Nephron (organoid): ENCODE data around the gene TBC1D24.

Source experiments
- H3K27ac Mint-ChIP-seq, 3 experiments: 2 replicates each; pipeline ENCODE4 v1.8.0; 2020; ENCODE audit warnings: mixed read lengths in 3 of 3, mild to moderate bottlenecking in 2 of 3, moderate library complexity in 1 of 3
- H3K27me3 Mint-ChIP-seq: 2 replicates; pipeline ENCODE4 v1.8.0; 2021; ENCODE audit warnings: low read depth, mild to moderate bottlenecking, moderate library complexity, mixed read lengths
- H3K36me3 Mint-ChIP-seq: 2 replicates; pipeline ENCODE4 v1.8.0; 2020; ENCODE audit warnings: low read depth, mixed read lengths
- H3K4me1 Mint-ChIP-seq: 2 replicates; pipeline ENCODE4 v1.8.0; 2020; ENCODE audit warnings: mixed read lengths
- H3K4me3 Mint-ChIP-seq, 3 experiments: 2 replicates each; pipeline ENCODE4 v1.8.0; 2020; ENCODE audit warnings: mild to moderate bottlenecking in 3 of 3, mixed read lengths in 3 of 3, moderate library complexity in 2 of 3
- H3K9me3 Mint-ChIP-seq: 2 replicates; pipeline ENCODE4 v1.8.0; 2020; ENCODE audit warnings: mixed read lengths
- CTCF ChIP-seq, 3 experiments: fragments of 200-600 bp; sonication (generic); IDR thresholded peaks; one replicate each; pipeline ENCODE4 v1.5.0; 2021; ENCODE audit warnings: antibody characterized with exemption in 3 of 3; ENCODE audit not compliant: unreplicated experiment in 3 of 3

The TBC1D24 gene

GRCh38 chr16:2455081-2455845 lies 19.7 kb upstream of the TBC1D24 start:
- Mint-ChIP-seq H3K4me1 (peaks cover 5% of the 10 kb centered on the region), H3K4me3 (peak overlapping the region in 1 of 3 experiments; percentile 23), H3K36me3 (peaks cover 38% of the 10 kb centered on the region), H3K27me3 (peaks cover 3% of the 10 kb centered on the region), H3K27ac (no peak overlapping the region), H3K9me3 (no peaks in the 10 kb centered on the region)
- no peak for TF ChIP-seq CTCF (IDR thresholded peaks at IDR 0.05; ENCODE audit: unreplicated experiment in 3 of 3)

DNA sequence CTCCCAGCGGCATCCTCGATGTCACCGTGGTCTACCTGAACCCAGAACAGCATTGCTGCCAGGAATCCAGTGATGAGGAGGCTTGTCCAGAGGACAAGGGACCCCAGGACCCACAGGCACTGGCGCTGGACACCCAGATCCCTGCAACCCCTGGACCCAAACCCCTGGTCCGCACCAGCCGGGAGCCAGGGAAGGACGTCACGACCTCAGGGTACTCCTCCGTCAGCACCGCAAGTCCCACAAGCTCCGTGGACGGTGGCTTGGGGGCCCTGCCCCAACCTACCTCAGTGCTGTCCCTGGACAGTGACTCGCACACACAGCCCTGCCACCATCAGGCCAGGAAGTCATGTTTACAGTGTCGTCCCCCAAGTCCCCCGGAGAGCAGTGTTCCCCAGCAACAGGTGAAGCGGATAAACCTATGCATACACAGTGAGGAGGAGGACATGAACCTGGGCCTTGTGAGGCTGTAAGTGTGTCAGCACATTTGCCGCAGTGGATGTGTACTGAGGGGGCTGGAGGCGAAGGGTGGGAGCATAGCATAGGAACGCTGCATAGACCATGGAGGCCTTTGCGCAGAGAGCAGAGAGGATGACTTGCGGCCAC lies 18.3 kb upstream of the TBC1D24 start:
- Mint-ChIP-seq H3K9me3 (no peaks in the 10 kb centered on the region), H3K27me3 (peaks cover 3% of the 10 kb centered on the region), H3K36me3 (peaks cover 35% of the 10 kb centered on the region), H3K27ac (no peak overlapping the region), H3K4me1 (peaks cover 5% of the 10 kb centered on the region), H3K4me3 (peak overlapping the region; percentile 7 to 54 (median 50))
- TF ChIP-seq CTCF (IDR thresholded peaks at IDR 0.05; ENCODE audit: unreplicated experiment in 3 of 3): no peak

DNA sequence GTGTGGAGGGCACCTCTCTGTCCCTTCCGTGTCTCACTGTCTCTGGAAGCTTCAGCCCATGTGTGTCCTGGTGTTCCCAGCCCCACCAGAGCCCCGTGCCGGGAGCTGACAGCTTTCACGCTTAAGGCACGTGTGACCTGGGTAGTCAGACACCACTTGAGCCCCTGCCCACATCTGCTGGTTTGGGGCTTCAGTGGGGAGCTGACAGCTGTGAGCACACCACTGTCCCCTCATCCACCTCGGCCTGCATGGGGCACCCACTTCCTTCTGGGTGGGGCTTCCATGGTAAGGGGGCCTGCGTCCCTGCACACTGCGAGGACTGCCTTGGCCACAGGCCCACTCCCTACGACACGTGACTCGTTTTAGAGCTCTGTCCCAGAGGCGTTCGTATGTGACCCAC lies 17.7 kb upstream of the TBC1D24 start:
- no peak overlapping the region for H3K27ac Mint-ChIP-seq
- TF ChIP-seq CTCF (IDR thresholded peaks at IDR 0.05; ENCODE audit: unreplicated experiment in 3 of 3): no peak
- peaks cover 5% of the 10 kb centered on the region for H3K4me1 Mint-ChIP-seq
- no peaks in the 10 kb centered on the region for H3K9me3 Mint-ChIP-seq
- peak overlapping the region in 2 of 3 experiments; percentile 71 to 72 for H3K4me3 Mint-ChIP-seq
- peaks cover 29% of the 10 kb centered on the region for H3K36me3 Mint-ChIP-seq
- peaks cover 3% of the 10 kb centered on the region for H3K27me3 Mint-ChIP-seq

DNA sequence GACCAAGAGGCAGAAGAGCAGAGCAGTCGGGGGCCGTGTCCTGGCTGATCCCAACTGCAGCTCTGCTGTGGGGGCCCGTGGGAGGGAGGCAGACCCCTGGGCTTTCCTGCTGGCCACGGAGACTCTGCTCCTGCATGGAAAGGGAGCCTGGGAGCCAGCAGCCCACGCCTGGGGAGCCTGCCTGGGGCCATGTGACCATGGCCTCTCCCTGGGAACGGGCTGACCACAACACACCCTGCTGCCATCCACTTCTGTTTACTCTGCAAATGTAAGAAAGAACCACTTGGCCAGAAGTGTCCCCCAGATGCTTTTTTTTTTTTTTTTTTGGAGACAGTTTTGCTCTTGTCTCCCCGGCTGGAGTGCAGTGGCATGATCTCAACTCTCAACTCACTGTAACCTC lies 17.0 kb upstream of the TBC1D24 start:
- TF ChIP-seq CTCF (IDR thresholded peaks at IDR 0.05; ENCODE audit: unreplicated experiment in 3 of 3): no peak
- peaks cover 5% of the 10 kb centered on the region for H3K4me1 Mint-ChIP-seq
- H3K27me3 Mint-ChIP-seq: peaks cover 3% of the 10 kb centered on the region
- H3K4me3 Mint-ChIP-seq: peak overlapping the region; percentile 51 to 72 (median 71)
- H3K36me3 Mint-ChIP-seq: peaks cover 22% of the 10 kb centered on the region
- no peaks in the 10 kb centered on the region for H3K9me3 Mint-ChIP-seq
- H3K27ac Mint-ChIP-seq: no peak overlapping the region

DNA sequence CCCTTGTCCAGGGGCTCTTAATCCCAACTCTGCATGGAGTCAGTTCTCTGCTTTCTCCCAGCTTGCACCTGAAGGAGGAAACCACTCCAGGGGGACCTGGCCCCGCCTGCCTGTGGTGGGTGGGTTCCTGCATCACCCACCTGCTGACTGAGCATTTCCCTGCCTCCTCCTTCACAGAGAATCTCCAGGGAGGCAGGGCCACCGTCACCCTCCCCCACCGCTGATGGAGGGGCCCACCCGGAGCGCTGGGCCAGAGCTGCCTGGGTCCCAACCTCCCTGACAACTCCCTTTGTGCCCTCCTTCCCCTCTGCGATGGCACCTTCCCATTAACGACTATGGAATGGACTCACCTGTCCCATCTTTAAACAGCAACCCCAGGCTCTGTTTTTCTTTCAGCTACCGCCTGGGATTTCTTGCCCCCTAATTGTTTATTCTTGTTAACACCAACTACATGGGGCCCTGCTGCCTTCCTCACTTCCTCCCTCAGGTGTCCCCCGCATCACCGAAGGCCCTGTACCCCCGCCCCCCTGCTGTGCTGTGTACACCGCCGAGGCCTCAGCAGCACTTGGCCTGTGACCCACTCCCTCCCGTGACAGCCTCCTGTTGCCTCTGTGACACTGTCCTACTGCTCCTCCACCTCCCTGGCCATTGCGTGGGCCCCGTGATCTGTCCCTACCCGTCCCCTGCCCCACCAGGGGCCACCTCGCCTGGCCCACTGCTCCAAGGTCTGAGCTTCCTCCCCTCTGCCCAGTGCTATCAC lies 15.9 kb upstream of the TBC1D24 start:
- peaks cover 13% of the 10 kb centered on the region for H3K36me3 Mint-ChIP-seq
- H3K4me3 Mint-ChIP-seq: peak overlapping the region; percentile 88 to 95 (median 91)
- peaks cover 3% of the 10 kb centered on the region for H3K27me3 Mint-ChIP-seq

More for the DNA sequence above, 15.9 kb upstream of the TBC1D24 start:
- H3K9me3 Mint-ChIP-seq: no peaks in the 10 kb centered on the region
- no peak for TF ChIP-seq CTCF (IDR thresholded peaks at IDR 0.05; ENCODE audit: unreplicated experiment in 3 of 3)
- H3K27ac Mint-ChIP-seq: peak overlapping the region; percentile 12 to 80 (median 28)
- H3K4me1 Mint-ChIP-seq: peaks cover 5% of the 10 kb centered on the region
